Right ventricle myocardium superior (tissue), 1 donor: ENCODE data around the gene L3MBTL1. TPM values are rescaled to one million over a fixed set of nuclear protein-coding genes. Genes with fewer than 3 reads are reported as not detected.

Experiments used
- ATAC-seq: fragments of 200-7000 bp; cut with Tn5 transposase; one replicate; pipeline ENCODE4 v1.9.1; 2020; ENCODE audit warnings: mild to moderate bottlenecking; ENCODE audit not compliant: poor library complexity
- DNase-seq: peaks from one replicate; pipeline ENCODE4 v3.0.0-alpha.2; 2020
- intact Hi-C: fragments of 100-400 bp; cut with DNase I; formaldehyde crosslinking; loops from one replicate; pipeline ENCODE4 v1.11.2; 2022
- long read RNA-seq: library from polyadenylated mRNA; unstranded; transcript quantifications from one replicate; pipeline ENCODE4 v2.0.0, GENCODE V29; 2021
- total RNA-seq: library from RNA; stranded (reverse); fragmentation: NEBNext Ultra II Directional; extraction: Animal tissue kit (Norgen Biotek cat#: 25700); gene quantifications from one replicate; pipeline ENCODE4 v1.2.1, GENCODE V29; 2021
- donor health status: DM: no; HTN: yes; CAD: no; lungs with severe emphysema.

Gene L3MBTL1
- total RNA-seq: 4.1 TPM
- long read RNA-seq, full-length matches to known transcripts: 1 of 3 reads
- long read RNA-seq, partial matches to known transcripts: 1 of 3 reads
- long read RNA-seq, other reads (novel, unspliced or antisense): 1 of 3 reads

GRCh38 chr20:43507150-43508080 lies at the start of gene L3MBTL1:
TSS of gene L3MBTL1 (plus strand) at chr20:43507697. CDS start at chr20:43513504, 5,807 bp downstream.
- DNase-seq: peak; percentile 70
- intact Hi-C loops: no loop called here
- ATAC-seq: peak; percentile 96

- no peak for DNase-seq
- ATAC-seq: no peak
- intact Hi-C loops: loop anchor here (10.0 kb wide), 1 partner anchor 136 kb away; the partner anchor contains the start of gene IFT52
Measured at GRCh38 chr20:43458422-43458924, 49.0 kb upstream of the L3MBTL1 start.

GRCh38 chr20:43459022-43459942 lies 48.2 kb upstream of the L3MBTL1 start:
- ATAC-seq (no peak), DNase-seq (no peak)
- intact Hi-C loops: loop anchor here (10.0 kb wide), 1 partner anchor 136 kb away; the partner anchor contains the start of gene IFT52

- no peak for ATAC-seq
- intact Hi-C loops: no loop called here
- DNase-seq: no peak
Measured at GRCh38 chr20:43460172-43460829, 47.2 kb upstream of the L3MBTL1 start.

GRCh38 chr20:43460830-43461200 lies 46.7 kb upstream of the L3MBTL1 start:
- ATAC-seq (no peak), DNase-seq (no peak)
- intact Hi-C loops: no loop called here

- no peak for DNase-seq
- no peak for ATAC-seq
- intact Hi-C loops: no loop called here
Measured at GRCh38 chr20:43461894-43462659, 45.4 kb upstream of the L3MBTL1 start.

GRCh38 chr20:43462660-43463526 lies 44.6 kb upstream of the L3MBTL1 start:
- intact Hi-C loops: no loop called here
- DNase-seq (no peak), ATAC-seq (no peak)

- intact Hi-C loops: no loop called here
- ATAC-seq: no peak
- DNase-seq: no peak
Measured at GRCh38 chr20:43463527-43464218, 43.8 kb upstream of the L3MBTL1 start.

GRCh38 chr20:43464219-43464790 lies 43.2 kb upstream of the L3MBTL1 start:
- intact Hi-C loops: no loop called here
- DNase-seq: no peak
- ATAC-seq: no peak

- DNase-seq (no peak), ATAC-seq (no peak)
- intact Hi-C loops: no loop called here
Measured at GRCh38 chr20:43465625-43465943, 41.9 kb upstream of the L3MBTL1 start.

GRCh38 chr20:43467589-43467988 lies 39.9 kb upstream of the L3MBTL1 start:
- intact Hi-C loops: no loop called here
- DNase-seq (no peak), ATAC-seq (no peak)

GRCh38 chr20:43472671-43473380 lies 34.7 kb upstream of the L3MBTL1 start:
- DNase-seq (no peak), ATAC-seq (no peak)
- intact Hi-C loops: no loop called here

GRCh38 chr20:43473381-43473704 lies 34.2 kb upstream of the L3MBTL1 start:
- ATAC-seq (no peak), DNase-seq (no peak)
- intact Hi-C loops: no loop called here

- no peak for ATAC-seq
- DNase-seq: no peak
- intact Hi-C loops: no loop called here
Measured at GRCh38 chr20:43477193-43477592, 30.3 kb upstream of the L3MBTL1 start.

- DNase-seq (no peak), ATAC-seq (no peak)
- intact Hi-C loops: no loop called here
Measured at GRCh38 chr20:43477619-43478018, 29.9 kb upstream of the L3MBTL1 start.

- ATAC-seq (no peak), DNase-seq (no peak)
- intact Hi-C loops: no loop called here
Measured at GRCh38 chr20:43490038-43490437, 17.5 kb upstream of the L3MBTL1 start.
